Measurements from ENCODE around the gene NUDT1. TPM values are rescaled to one million over a fixed set of nuclear protein-coding genes. Genes with fewer than 3 reads are reported as not detected.
A peak's percentile ranks its signal among the peaks of the same experiment; 100 is the strongest.

NUDT1 gene
- total RNA-seq, 6 donors from 2014 or later = 6.3 to 23.2 (median 13.9) TPM

DNA sequence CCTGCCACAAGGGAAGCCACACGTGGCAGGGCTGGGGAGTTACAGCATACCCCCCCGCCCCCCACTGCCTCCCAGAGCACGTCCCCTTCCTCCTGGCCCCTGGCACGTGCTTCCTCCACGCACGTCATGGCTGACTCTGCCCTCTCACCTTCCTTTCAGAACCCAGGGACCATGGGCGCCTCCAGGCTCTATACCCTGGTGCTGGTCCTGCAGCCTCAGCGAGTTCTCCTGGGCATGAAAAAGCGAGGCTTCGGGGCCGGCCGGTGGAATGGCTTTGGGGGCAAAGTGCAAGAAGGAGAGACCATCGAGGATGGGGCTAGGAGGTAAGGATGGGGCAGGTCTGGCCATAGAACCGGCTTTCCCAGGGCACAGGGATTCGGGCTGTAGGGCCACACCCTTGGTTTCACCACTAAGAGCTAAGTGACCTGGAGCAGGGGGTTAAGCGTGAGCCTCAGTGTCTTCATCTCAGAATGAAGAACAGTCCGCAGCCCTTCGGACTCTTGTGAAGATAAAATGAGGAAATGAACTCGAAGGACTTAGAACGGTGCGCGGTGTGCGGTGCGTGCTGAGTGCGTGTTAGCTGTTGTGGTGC, 2.5 kb downstream of the NUDT1 start:
- no peak for TF ChIP-seq POLR2AphosphoS5 (IDR thresholded peaks at IDR 0.05)
- no peaks in the 10 kb centered on the region for H3K9me3 ChIP-seq
- H3K27me3 ChIP-seq = no peaks in the 10 kb centered on the region
- no peak for DNase-seq
- no peak overlapping the region for H3K27ac ChIP-seq
- H3K36me3 ChIP-seq = peaks cover 0 to 3% (median under 1%) of the 10 kb centered on the region in 4 donors
- no peak for ATAC-seq (ENCODE audit: low FRiP score in 2 of 2)
- 78 to 88% methylated on average over 24 to 25 of the region's 25 CpGs for WGBS, 2 donors
- H3K4me1 ChIP-seq = peaks cover 14 to 51% (median 36%) of the 10 kb centered on the region in 4 donors
- H3K4me3 ChIP-seq = no peak overlapping the region

GRCh38 chr7:2245883-2246675, 4.1 kb downstream of the NUDT1 start:
- Histone ChIP-seq H3K4me1 (peaks cover 12 to 41% (median 31%) of the 10 kb centered on the region in 4 donors), H3K36me3 (no peaks in the 10 kb centered on the region), H3K27me3 (no peaks in the 10 kb centered on the region), H3K27ac (no peak overlapping the region), H3K4me3 (no peak overlapping the region), H3K9me3 (no peaks in the 10 kb centered on the region)
- DNase-seq (peak; percentile 36 to 37), ATAC-seq (ENCODE audit: low FRiP score in 2 of 2) (no peak)
- 38 to 39% methylated on average over 9 to 22 of the region's 22 CpGs for WGBS, 2 donors
- TF ChIP-seq POLR2A (IDR thresholded peaks at IDR 0.05) = no peak
- no peak for TF ChIP-seq EP300 (IDR thresholded peaks at IDR 0.05)
- TF ChIP-seq CTCF (IDR thresholded peaks at IDR 0.05) = no peak
- TF ChIP-seq POLR2AphosphoS5 (IDR thresholded peaks at IDR 0.05) = no peak

DNA sequence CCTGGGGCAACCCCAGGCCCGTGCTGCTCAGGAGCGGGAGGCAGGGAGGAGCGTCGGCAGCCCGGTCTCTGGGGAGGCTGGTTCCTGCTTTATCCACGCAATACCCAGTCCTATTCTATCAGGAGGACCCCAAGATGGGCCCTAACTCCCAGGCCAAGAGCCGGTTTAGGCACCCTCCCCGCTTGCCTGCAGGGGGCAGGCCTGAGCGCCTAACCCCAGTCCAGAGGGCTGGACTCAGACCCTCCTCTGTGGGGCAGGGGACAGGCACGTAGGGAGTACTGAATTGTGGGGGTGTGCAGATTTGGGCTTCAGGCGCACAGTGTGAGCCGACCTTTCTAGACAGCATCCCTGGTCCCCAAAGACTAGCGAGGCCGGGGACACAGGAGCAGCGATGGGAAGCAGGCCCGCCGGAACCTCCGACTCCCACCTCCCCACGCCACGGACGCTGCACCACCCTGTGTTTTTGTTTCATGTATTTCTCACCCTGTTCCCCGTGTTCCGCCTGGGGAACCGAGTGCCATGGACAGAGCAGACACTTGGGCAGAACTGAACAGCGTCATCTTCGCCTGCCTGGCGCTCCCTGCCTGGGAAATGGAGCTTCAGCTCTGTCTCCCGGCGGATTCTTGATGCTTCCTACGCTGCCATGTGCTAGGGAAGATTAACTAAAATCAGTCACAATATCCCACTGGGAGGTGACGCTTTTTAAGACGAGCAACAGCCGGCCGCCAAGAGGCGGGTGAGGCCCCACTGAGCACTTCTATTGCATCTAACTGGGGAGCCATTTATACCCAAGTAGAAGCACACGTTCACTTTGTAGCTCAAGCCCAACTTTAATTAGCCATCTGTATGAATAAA, 5.3 kb downstream of the NUDT1 start:
- H3K4me1 ChIP-seq = peaks cover 10 to 33% (median 27%) of the 10 kb centered on the region in 4 donors
- no peaks in the 10 kb centered on the region for H3K27me3 ChIP-seq
- WGBS, 2 donors = 82 to 90% methylated on average over 27 to 36 of the region's 36 CpGs
- no peaks in the 10 kb centered on the region for H3K36me3 ChIP-seq
- no peak for ATAC-seq (ENCODE audit: low FRiP score in 2 of 2)
- TF ChIP-seq EP300 (IDR thresholded peaks at IDR 0.05) (no peak), CTCF (IDR thresholded peaks at IDR 0.05) (peak; percentile 43 to 66 (median 52)), POLR2A (IDR thresholded peaks at IDR 0.05) (no peak)
- no peak overlapping the region for H3K4me3 ChIP-seq
- H3K27ac ChIP-seq = no peak overlapping the region
- H3K9me3 ChIP-seq = no peaks in the 10 kb centered on the region
- peak in 1 of 2 donors; percentile 83 for DNase-seq

DNA sequence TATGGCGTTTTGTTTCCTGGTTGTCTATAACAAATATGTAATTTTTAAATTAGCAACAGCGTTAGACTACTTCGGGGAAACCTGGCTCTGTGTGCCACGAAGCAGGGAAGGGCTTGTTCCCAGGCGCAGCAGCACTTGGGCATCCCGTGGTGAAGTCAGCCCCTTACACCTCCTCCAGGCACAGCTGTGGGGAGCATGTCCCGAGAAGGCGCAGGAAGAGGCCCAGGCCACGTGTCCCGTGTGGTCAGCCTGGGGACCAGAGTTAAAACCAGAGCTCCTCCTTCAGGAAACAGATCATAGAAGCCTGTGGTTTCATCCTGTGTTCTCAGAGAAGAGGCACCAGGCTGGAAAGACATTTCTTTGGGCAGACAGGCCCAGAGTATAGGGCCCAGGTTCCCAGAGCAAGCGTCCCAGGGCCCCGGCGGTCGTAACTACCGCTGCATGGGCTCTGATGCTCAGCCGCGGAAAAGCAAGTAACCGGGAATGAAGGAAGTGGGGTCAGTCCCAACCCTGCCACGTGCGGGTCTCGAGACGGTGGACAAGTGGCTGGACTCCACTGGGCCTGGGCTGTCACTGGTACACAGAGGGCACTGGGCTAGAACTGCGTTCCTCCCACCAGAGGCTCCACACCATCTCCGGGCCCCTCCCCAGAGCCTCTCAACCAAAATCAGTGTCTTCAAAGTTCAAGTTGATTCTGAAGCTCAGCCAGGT, 7.1 kb downstream of the NUDT1 start:
- Histone ChIP-seq H3K27ac (peak overlapping the region in 2 of 4 donors; percentile 26 to 30), H3K9me3 (no peaks in the 10 kb centered on the region), H3K4me3 (no peak overlapping the region), H3K27me3 (no peaks in the 10 kb centered on the region), H3K4me1 (peaks cover 6 to 33% (median 23%) of the 10 kb centered on the region in 4 donors), H3K36me3 (peaks cover 0 to 9% (median under 1%) of the 10 kb centered on the region in 4 donors)
- TF ChIP-seq EP300 (IDR thresholded peaks at IDR 0.05) (no peak), POLR2AphosphoS5 (IDR thresholded peaks at IDR 0.05) (no peak), CTCF (IDR thresholded peaks at IDR 0.05) (no peak), POLR2A (IDR thresholded peaks at IDR 0.05) (no peak)
- DNase-seq = peak in 1 of 2 donors; percentile 59
- 49 to 58% methylated on average over 17 to 23 of the region's 24 CpGs for WGBS, 2 donors
- peak; percentile 12 to 86 for ATAC-seq (ENCODE audit: low FRiP score in 2 of 2)

Data from upper lobe of left lung (tissue), 6 donors.